Neuron (in vitro differentiated cells): Measurements from ENCODE around the gene NPAS1.

ENCODE experiments used
- H2AFZ ChIP-seq: one replicate; pipeline ENCODE4 v1.6.1; 2013; ENCODE audit warnings: low read depth, mild to moderate bottlenecking, inconsistent platforms, low read length, moderate library complexity
- H3K27me3 ChIP-seq: one replicate; pipeline ENCODE4 v1.6.1; 2013; ENCODE audit warnings: low read length; ENCODE audit not compliant: insufficient read depth
- H3K36me3 ChIP-seq: one replicate; pipeline ENCODE4 v1.6.1; 2013; ENCODE audit warnings: low read length; ENCODE audit not compliant: insufficient read depth
- H3K4me1 ChIP-seq: one replicate; pipeline ENCODE4 v1.6.1; 2013; ENCODE audit warnings: low read length; ENCODE audit not compliant: insufficient read depth
- H3K4me3 ChIP-seq: 2 replicates; pipeline ENCODE4 v1.5.1; 2013; ENCODE audit warnings: mild to moderate bottlenecking, low read length, moderate library complexity
- H3K9me3 ChIP-seq: one replicate; pipeline ENCODE4 v1.6.1; 2013; ENCODE audit warnings: low read length

Gene NPAS1

GRCh38 chr19:47032171-47032811 lies 12.7 kb downstream of the NPAS1 start:
- Histone ChIP-seq H3K4me3 (no peak overlapping the region), H3K36me3 (no peaks in the 10 kb centered on the region), H3K9me3 (no peaks in the 10 kb centered on the region), H3K4me1 (peaks cover 16% of the 10 kb centered on the region), H3K27me3 (peaks cover 21% of the 10 kb centered on the region), H2AFZ (no peak overlapping the region)

- peak overlapping the region; percentile 49 for H3K4me3 ChIP-seq
- no peaks in the 10 kb centered on the region for H3K36me3 ChIP-seq
- H2AFZ ChIP-seq = peak overlapping the region; percentile 65
- no peaks in the 10 kb centered on the region for H3K27me3 ChIP-seq
- peaks cover 6% of the 10 kb centered on the region for H3K4me1 ChIP-seq
- no peaks in the 10 kb centered on the region for H3K9me3 ChIP-seq
Measured at GRCh38 chr19:47035127-47036096, 15.8 kb downstream of the NPAS1 start.

- Histone ChIP-seq H3K9me3 (no peaks in the 10 kb centered on the region), H3K4me1 (peaks cover 6% of the 10 kb centered on the region), H3K36me3 (no peaks in the 10 kb centered on the region), H3K4me3 (peak overlapping the region; percentile 49), H3K27me3 (no peaks in the 10 kb centered on the region), H2AFZ (peak overlapping the region; percentile 65)
Measured at GRCh38 chr19:47036097-47036651, 16.5 kb downstream of the NPAS1 start.

GRCh38 chr19:47037766-47038165 lies 18.1 kb downstream of the NPAS1 start:
- H3K4me1 ChIP-seq = peaks cover 6% of the 10 kb centered on the region
- no peaks in the 10 kb centered on the region for H3K9me3 ChIP-seq
- no peak overlapping the region for H2AFZ ChIP-seq
- no peak overlapping the region for H3K4me3 ChIP-seq
- no peaks in the 10 kb centered on the region for H3K27me3 ChIP-seq
- H3K36me3 ChIP-seq = peaks cover 4% of the 10 kb centered on the region

GRCh38 chr19:47039239-47039874 lies 19.7 kb downstream of the NPAS1 start:
- Histone ChIP-seq H2AFZ (no peak overlapping the region), H3K4me1 (peaks cover 6% of the 10 kb centered on the region), H3K4me3 (no peak overlapping the region), H3K9me3 (no peaks in the 10 kb centered on the region), H3K27me3 (no peaks in the 10 kb centered on the region), H3K36me3 (peaks cover 4% of the 10 kb centered on the region)

- peaks cover 4% of the 10 kb centered on the region for H3K9me3 ChIP-seq
- H3K36me3 ChIP-seq = peaks cover 4% of the 10 kb centered on the region
- H3K4me3 ChIP-seq = no peak overlapping the region
- H2AFZ ChIP-seq = no peak overlapping the region
- no peaks in the 10 kb centered on the region for H3K27me3 ChIP-seq
- H3K4me1 ChIP-seq = no peaks in the 10 kb centered on the region
Measured at GRCh38 chr19:47040869-47041268, 21.2 kb downstream of the NPAS1 start.

GRCh38 chr19:47044946-47045866 lies 25.6 kb downstream of the NPAS1 start:
- H3K27me3 ChIP-seq = no peaks in the 10 kb centered on the region
- H3K36me3 ChIP-seq = peaks cover 4% of the 10 kb centered on the region
- no peak overlapping the region for H2AFZ ChIP-seq
- H3K9me3 ChIP-seq = peaks cover 15% of the 10 kb centered on the region
- no peak overlapping the region for H3K4me3 ChIP-seq
- peaks cover 5% of the 10 kb centered on the region for H3K4me1 ChIP-seq

- no peaks in the 10 kb centered on the region for H3K27me3 ChIP-seq
Measured at GRCh38 chr19:47045867-47046470, 26.3 kb downstream of the NPAS1 start.

GRCh38 chr19:47047272-47047762 lies 27.7 kb downstream of the NPAS1 start:
- H3K36me3 ChIP-seq = peaks cover 4% of the 10 kb centered on the region
- peaks cover 5% of the 10 kb centered on the region for H3K4me1 ChIP-seq
- H2AFZ ChIP-seq = peak overlapping the region; percentile 79
- H3K27me3 ChIP-seq = no peaks in the 10 kb centered on the region
- peak overlapping the region; percentile 87 for H3K4me3 ChIP-seq
- H3K9me3 ChIP-seq = peaks cover 15% of the 10 kb centered on the region

More at GRCh38 chr19:47045867-47046470, 26.3 kb downstream of the NPAS1 start:
- Histone ChIP-seq H3K36me3 (peaks cover 4% of the 10 kb centered on the region), H3K4me3 (no peak overlapping the region), H2AFZ (no peak overlapping the region), H3K4me1 (peaks cover 5% of the 10 kb centered on the region), H3K9me3 (peaks cover 15% of the 10 kb centered on the region)

GRCh38 chr19:47047763-47048405 lies 28.2 kb downstream of the NPAS1 start:
- no peaks in the 10 kb centered on the region for H3K36me3 ChIP-seq

GRCh38 chr19:47049307-47049700 lies 29.7 kb downstream of the NPAS1 start:
- Histone ChIP-seq H3K9me3 (peaks cover 15% of the 10 kb centered on the region), H2AFZ (no peak overlapping the region), H3K27me3 (no peaks in the 10 kb centered on the region), H3K4me3 (no peak overlapping the region), H3K4me1 (peaks cover 5% of the 10 kb centered on the region), H3K36me3 (no peaks in the 10 kb centered on the region)

More at GRCh38 chr19:47047763-47048405, 28.2 kb downstream of the NPAS1 start:
- Histone ChIP-seq H3K4me3 (peak overlapping the region; percentile 87), H3K27me3 (no peaks in the 10 kb centered on the region), H3K9me3 (peaks cover 15% of the 10 kb centered on the region), H2AFZ (peak overlapping the region; percentile 79), H3K4me1 (peaks cover 5% of the 10 kb centered on the region)
